Astrocyte of the cerebellum (primary cell): ENCODE results near the gene UGP2.

Source experiments
- DNase-seq: peaks from one replicate; pipeline ENCODE4 v3.0.0-alpha.2; 2011; ENCODE audit warnings: low read depth
- H3K4me3 ChIP-seq: 2 replicates; pipeline ENCODE4 v1.5.1; 2011; ENCODE audit warnings: mild to moderate bottlenecking, low read depth, low read length, moderate library complexity
- in situ Hi-C: cut with HindIII; loops from 2 replicates; pipeline ENCODE4 v1.10.0; 2017; ENCODE audit warnings: low sequenced_read_pairs
- TF ChIP-seq, protein P1 (sequence below): IDR thresholded peaks from 2 replicates; pipeline ENCODE4 v1.5.1; 2012; ENCODE audit warnings: low read length, low read depth, moderate library complexity, mild to moderate bottlenecking; ENCODE audit errors: missing control alignments

The UGP2 gene

DNA sequence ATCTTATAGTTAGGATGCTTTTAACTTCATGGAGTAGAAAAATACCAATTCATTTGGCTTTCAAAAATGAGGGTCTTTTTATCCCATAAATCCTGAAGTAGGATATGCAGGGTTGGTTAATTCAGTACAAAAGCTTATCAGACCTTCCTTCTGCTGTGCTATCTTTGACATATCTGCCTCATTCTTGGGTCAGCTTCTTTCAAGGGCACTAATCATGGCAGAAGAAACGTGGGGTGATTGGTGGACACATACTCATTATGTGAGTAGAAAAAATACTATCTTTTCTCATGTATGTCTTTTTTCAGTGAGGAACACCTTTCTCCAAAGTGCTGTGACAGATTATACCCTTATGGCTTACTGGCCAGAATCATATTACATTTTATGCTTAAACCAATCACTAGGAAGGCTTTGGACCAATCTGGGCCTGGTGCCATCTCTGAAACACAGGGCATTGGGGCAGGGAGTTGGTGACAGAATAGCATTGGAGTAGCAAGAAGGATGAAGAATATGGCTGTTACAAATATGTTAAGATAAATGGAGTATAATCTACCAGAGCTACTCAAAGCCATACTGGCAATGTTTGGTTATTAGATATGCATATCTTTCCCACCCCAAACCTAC is 10.1 kb downstream of the UGP2 start:
- in situ Hi-C loops, result loop anchor here (25.0 kb wide), 1 partner anchor 164 kb away; no protein-coding TSS in a partner anchor
- H3K4me3 ChIP-seq, result no peak overlapping the region
- TF ChIP-seq, protein P1, sequence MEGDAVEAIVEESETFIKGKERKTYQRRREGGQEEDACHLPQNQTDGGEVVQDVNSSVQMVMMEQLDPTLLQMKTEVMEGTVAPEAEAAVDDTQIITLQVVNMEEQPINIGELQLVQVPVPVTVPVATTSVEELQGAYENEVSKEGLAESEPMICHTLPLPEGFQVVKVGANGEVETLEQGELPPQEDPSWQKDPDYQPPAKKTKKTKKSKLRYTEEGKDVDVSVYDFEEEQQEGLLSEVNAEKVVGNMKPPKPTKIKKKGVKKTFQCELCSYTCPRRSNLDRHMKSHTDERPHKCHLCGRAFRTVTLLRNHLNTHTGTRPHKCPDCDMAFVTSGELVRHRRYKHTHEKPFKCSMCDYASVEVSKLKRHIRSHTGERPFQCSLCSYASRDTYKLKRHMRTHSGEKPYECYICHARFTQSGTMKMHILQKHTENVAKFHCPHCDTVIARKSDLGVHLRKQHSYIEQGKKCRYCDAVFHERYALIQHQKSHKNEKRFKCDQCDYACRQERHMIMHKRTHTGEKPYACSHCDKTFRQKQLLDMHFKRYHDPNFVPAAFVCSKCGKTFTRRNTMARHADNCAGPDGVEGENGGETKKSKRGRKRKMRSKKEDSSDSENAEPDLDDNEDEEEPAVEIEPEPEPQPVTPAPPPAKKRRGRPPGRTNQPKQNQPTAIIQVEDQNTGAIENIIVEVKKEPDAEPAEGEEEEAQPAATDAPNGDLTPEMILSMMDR, result no peak
- DNase-seq, result no peak

DNA sequence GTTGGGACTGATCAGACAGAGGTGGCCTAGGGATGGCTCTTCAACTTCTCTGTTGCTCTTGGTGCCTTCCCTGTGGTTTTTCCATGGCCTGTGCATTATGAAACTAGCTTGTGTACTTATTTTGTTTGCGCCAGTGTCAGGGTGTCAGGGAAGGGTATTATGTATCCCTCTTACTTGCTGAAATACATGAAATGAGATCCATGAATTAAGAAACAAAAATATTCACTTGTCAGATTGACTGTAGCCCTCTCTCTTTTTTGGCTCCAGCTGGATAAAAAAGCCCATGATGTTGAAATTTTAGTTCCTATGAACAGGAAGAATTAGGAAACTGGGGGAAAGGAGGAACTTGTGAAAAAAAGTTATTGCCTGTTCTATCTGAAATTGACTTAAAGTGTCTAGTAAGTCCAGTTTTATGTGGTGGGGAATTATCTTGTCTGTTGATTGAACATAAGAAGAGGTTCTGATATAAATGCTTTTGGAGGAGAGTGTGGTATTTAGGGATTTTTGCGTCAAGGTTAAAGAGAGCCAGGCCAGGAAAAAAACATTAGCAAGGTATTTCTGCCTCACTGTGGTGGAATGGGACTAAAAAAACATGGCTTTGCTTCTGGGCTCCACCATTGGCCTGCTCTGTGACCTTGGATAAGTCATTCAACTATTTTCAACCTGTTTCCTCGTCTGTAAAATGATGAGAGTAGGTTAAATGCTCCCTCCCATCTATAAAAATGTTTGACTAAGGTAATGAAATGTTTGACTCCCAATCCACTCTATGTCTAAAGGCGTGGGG is 12.0 kb downstream of the UGP2 start:
- H3K4me3 ChIP-seq, result no peak overlapping the region
- in situ Hi-C loops, result loop anchor here (25.0 kb wide), 1 partner anchor 166 kb away; no protein-coding TSS in a partner anchor
- DNase-seq, result no peak
- TF ChIP-seq, protein P1, result no peak

DNA sequence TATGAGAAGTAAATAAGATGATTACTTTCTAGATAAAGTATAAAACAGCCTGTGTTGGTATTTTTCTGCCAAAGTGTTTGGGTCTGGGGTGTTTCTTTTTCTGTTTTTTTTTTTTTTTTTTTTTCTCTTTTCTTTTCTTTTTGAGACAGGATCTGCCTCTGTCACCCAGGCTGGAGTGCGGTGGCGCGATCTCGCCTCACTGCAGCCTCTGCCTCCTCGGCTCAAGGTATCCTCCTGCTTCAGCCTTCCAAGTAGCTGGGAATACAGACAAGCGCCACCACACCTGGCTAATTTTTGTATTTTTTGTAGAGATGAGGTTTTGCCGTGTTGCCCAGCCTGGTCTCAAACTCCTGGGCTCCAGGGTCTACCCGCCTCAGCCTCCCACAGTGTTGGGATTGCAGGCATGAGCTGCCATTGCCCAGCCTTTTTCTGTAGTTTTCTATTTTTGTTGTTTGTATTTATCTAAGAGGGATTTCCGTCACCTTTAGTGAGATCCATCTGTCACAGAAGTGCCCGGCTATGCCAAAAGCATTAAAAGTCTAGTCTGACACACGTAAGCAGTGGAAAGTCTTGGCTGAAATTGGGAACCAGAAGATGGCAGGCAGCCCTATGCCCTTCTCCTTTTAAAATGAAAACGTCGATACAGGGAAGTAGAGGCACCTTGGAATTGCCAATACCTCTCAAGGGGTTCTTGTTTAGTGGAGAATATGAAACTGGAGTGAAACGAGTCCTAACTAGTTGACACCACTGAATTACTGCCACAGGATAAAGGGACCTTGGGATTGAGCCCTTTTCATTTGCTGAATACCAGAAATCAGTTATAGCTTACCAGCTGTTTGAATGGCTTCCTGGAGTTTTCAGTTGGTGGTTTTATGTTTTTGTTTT is 14.0 kb downstream of the UGP2 start:
- no peak overlapping the region for H3K4me3 ChIP-seq
- in situ Hi-C loops, result loop anchor here (25.0 kb wide), 1 partner anchor 168 kb away; no protein-coding TSS in a partner anchor
- TF ChIP-seq, protein P1, result no peak
- no peak for DNase-seq

DNA sequence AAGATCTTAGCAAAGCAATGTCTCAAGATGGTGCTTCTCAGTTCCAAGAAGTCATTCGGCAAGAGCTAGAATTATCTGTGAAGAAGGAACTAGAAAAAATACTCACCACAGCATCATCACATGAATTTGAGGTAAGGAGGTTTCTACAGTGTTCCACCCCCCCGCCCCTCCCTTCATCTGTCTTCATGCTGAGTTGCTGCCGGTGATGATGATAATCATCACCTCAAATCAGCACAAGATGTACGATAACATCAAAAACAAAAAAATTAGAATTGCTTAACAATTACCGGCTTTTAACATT is 14.6 kb downstream of the UGP2 start:
- TF ChIP-seq, protein P1, result no peak
- in situ Hi-C loops, result loop anchor here (25.0 kb wide), 1 partner anchor 169 kb away; no protein-coding TSS in a partner anchor
- H3K4me3 ChIP-seq, result no peak overlapping the region
- DNase-seq, result no peak

DNA sequence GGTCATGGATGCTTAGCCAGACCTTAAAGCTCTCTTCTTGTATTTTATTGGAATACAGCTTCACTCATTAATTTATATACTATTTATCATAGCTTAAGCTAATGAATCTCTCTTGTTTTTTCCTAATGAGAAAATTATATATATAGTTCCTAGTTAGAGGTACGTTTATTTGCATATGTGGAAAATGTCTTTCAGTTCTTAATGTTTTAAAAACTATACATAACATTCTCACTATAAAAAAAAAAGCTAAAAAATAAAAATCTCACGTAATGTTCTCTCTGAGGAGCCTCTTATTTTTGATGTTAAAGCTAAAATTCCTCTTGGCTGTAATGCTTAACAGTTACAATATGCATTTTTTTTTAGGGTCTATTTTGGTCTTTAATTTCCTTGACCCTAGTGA is 16.6 kb downstream of the UGP2 start:
- TF ChIP-seq, protein P1, result no peak
- in situ Hi-C loops, result loop anchor here (25.0 kb wide), 1 partner anchor 171 kb away; no protein-coding TSS in a partner anchor
- DNase-seq, result no peak
- no peak overlapping the region for H3K4me3 ChIP-seq

DNA sequence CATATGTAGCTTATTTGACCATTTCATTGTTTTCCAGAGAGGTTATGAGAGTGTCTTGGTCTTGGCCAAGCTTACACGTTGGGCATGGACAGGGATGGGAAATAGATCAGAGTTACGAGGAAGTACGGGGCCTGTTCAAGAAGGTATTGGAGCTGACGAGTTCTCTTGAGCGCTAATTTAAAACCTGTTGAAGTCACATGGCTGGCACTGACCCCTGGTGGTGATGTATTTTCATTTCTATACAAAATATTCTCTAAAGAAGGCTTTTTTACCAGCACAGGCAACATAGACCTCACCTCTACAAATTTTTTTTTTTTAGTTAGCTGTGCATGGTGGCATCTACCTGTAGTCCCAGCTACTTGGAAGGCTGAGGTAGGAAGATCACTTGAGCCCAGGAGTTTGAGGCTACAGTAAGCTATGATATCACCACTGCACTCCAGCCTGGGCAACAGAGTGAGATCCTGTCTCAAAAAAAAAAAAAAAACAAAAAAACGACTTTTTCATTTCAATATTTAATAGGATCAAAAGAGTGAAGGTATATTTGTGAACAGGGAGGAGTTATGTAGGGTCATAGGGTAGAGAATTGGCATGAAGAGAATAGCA is 19.6 kb downstream of the UGP2 start:
- in situ Hi-C loops, result loop anchor here (25.0 kb wide), 1 partner anchor 174 kb away; no protein-coding TSS in a partner anchor
- peak; percentile 50 for DNase-seq
- TF ChIP-seq, protein P1, result peak; percentile 44
- H3K4me3 ChIP-seq, result no peak overlapping the region
